GM12878 (cell line): Measurements from ENCODE around the gene PPP6R2. TPM values are rescaled to one million over a fixed set of nuclear protein-coding genes. Genes with fewer than 3 reads are reported as not detected.

Experiments
- ATAC-seq: fragments of 200-7000 bp; cut with Tn5 transposase; 3 replicates; pipeline ENCODE4 v1.9.1; 2020; ENCODE audit warnings: mild to moderate bottlenecking, moderate library complexity
- BruUV-seq: library from RNA; stranded (reverse); fragments of 400-500 nt; replicated peaks from 2 replicates; lab custom pipeline; 2021; lab: Mats Ljungman, UMichigan
- CTCF ChIA-PET: fragments of 300-600 bp; sonication (Branson Sonifier 250); formaldehyde crosslinking; extraction: SDS; loops from one replicate; lab custom pipeline; 2021; ENCODE audit warnings: inconsistent platforms; lab: Yijun Ruan, JAX
- POLR2A ChIA-PET: fragments of 350-600 bp; formaldehyde crosslinking; extraction: SDS; loops from one replicate; lab custom pipeline; 2021; ENCODE audit warnings: inconsistent platforms; lab: Charles Lee
- RAD21 ChIA-PET: fragments of 300-600 bp; sonication (Branson Sonifier 250); formaldehyde crosslinking; loops from one replicate; lab custom pipeline; 2023; ENCODE audit warnings: antibody characterized with exemption; ENCODE audit not compliant: unreplicated experiment; lab: Charles Lee
- SMC1A ChIA-PET: fragments of 300-600 bp; sonication (Branson Sonifier 250); formaldehyde crosslinking; loops from one replicate; lab custom pipeline; 2023; ENCODE audit not compliant: unreplicated experiment, uncharacterized antibody; lab: Charles Lee
- DNase-seq: peaks from one replicate; pipeline ENCODE4 v3.0.0-alpha.2; 2011; ENCODE audit warnings: low read depth, low spot score
- FAIRE-seq: peaks from 3 replicates; lab custom pipeline; 2011; peaks lifted over from hg19 to GRCh38; lab: Jason Lieb, UNC
- H2AFZ ChIP-seq: 2 replicates; pipeline ENCODE4 v1.6.0; 2011; ENCODE audit warnings: low read depth, low read length, control low read depth; ENCODE audit not compliant: control insufficient read depth
- H3K27ac ChIP-seq: 2 replicates; pipeline ENCODE4 v1.5.1; 2011; ENCODE audit warnings: control low read depth; ENCODE audit not compliant: control insufficient read depth, insufficient read depth
- H3K27me3 ChIP-seq, 2 experiments: replicated peaks in 1 of 2; 2 replicates each; pipeline versions ENCODE4 v1.6.0 to v1.6.1; 2011; ENCODE audit warnings: low read length in 1 of 2; ENCODE audit not compliant: control insufficient read depth in 2 of 2, insufficient read depth in 2 of 2
- H3K36me3 ChIP-seq, 2 experiments: 2 replicates each; pipeline ENCODE4 v1.5.1; 2011; ENCODE audit warnings: low read length in 1 of 2; ENCODE audit not compliant: control insufficient read depth in 2 of 2, insufficient read depth in 2 of 2
- H3K4me1 ChIP-seq: 2 replicates; pipeline ENCODE4 v1.6.1; 2011; ENCODE audit warnings: mild to moderate bottlenecking, low read length, moderate library complexity, mixed read lengths; ENCODE audit not compliant: control insufficient read depth, insufficient read depth
- H3K4me2 ChIP-seq: 2 replicates; pipeline ENCODE4 v1.6.0; 2011; ENCODE audit warnings: control low read depth; ENCODE audit not compliant: control insufficient read depth, insufficient read depth
- H3K4me3 ChIP-seq: fragments of 200-600 bp; sonication (generic); 2 replicates; pipeline ENCODE4 v1.5.1; 2016
- H3K79me2 ChIP-seq: 2 replicates; pipeline ENCODE4 v1.6.0; 2011; ENCODE audit warnings: low read length; ENCODE audit not compliant: control insufficient read depth, insufficient read depth
- H3K9ac ChIP-seq: 2 replicates; pipeline ENCODE4 v1.8.0; 2011; ENCODE audit warnings: low read length, control low read depth, mixed read lengths; ENCODE audit not compliant: control insufficient read depth, insufficient read depth
- H3K9me3 ChIP-seq: replicated peaks from 3 replicates; pipeline ENCODE4 v1.5.1; 2011; ENCODE audit warnings: mild to moderate bottlenecking, low read length; ENCODE audit not compliant: control insufficient read depth, insufficient read depth
- H4K20me1 ChIP-seq: 2 replicates; pipeline ENCODE4 v1.6.0; 2011; ENCODE audit not compliant: control insufficient read depth, insufficient read depth
- BRCA1 ChIP-seq: IDR thresholded peaks from 2 replicates; pipeline ENCODE4 v1.6.1; 2011; ENCODE audit warnings: low read depth, low read length, improper control_type of control experiment
- CHD4 ChIP-seq: fragments of 200-600 bp; sonication (generic); IDR thresholded peaks from 2 replicates; pipeline ENCODE4 v1.6.1; 2016; ENCODE audit warnings: mild to moderate bottlenecking
- EGR1 ChIP-seq, 2 experiments: IDR thresholded peaks; 1 replicate in 1 of 2; 2 replicates in 1 of 2; pipeline ENCODE4 v1.6.1; 2011 to 2012; ENCODE audit warnings: low read depth in 2 of 2, low read length in 2 of 2, borderline replicate concordance in 1 of 2, mild to moderate bottlenecking in 1 of 2, moderate library complexity in 1 of 2
- RB1 ChIP-seq: fragments of 450-650 bp; formaldehyde crosslinking; IDR thresholded peaks from 2 replicates; pipeline ENCODE4 v1.6.1; 2017; ENCODE audit warnings: mild to moderate bottlenecking, borderline replicate concordance
- RELA ChIP-seq: fragments of 450-650 bp; IDR thresholded peaks from 2 replicates; pipeline ENCODE4 v1.8.0; 2014; ENCODE audit warnings: borderline replicate concordance; ENCODE audit not compliant: partially characterized antibody
- TCF12 ChIP-seq: IDR thresholded peaks from 2 replicates; pipeline ENCODE4 v1.6.1; 2011; ENCODE audit warnings: low read depth, mild to moderate bottlenecking, low read length
- ZNF384 ChIP-seq: IDR thresholded peaks from 2 replicates; pipeline ENCODE4 v1.6.1; 2012; ENCODE audit warnings: low read depth, mild to moderate bottlenecking, low read length, improper control_type of control experiment, borderline replicate concordance
- WGBS: methylation state at CpG from one replicate; pipeline ENCODE4 v1.1.6; 2016; ENCODE audit warnings: low lambda C conversion rate; ENCODE audit not compliant: insufficient replicate concordance, insufficient coverage; ENCODE audit errors: missing lambda C conversion rate; 5-methylcytosine and 5-hydroxymethylcytosine counted together
- in situ Hi-C: fragments of 300-500 bp; cut with MboI; formaldehyde crosslinking; loops from 9 replicates; pipeline ENCODE4 v1.14.3; 2018; ENCODE audit warnings: mixed read lengths
- intact Hi-C: fragments of 100-400 bp; cut with micrococcal nuclease; formaldehyde crosslinking; loops from one replicate; pipeline ENCODE4 v1.14.2; 2022; ENCODE audit not compliant: unreplicated experiment
- polyA plus RNA-seq, 11 experiments: library from polyadenylated mRNA; depleted of rRNA in 4 of 11; unstranded in 6 of 11; stranded (reverse) in 5 of 11; fragments of >200 nt; fragmentation: Nextera tagmentation in 4 of 11; fragmentation: Illumina TruSeq in 1 of 11; extraction: Ambion mirVana in 4 of 11; extraction: Trizol in 1 of 11; gene quantifications; 1 replicate in 1 of 11; 2 replicates in 10 of 11; pipeline versions ENCODE4 v1.2.1 to v1.2.3, GENCODE V29; 2011 to 2016; ENCODE audit warnings: inconsistent platforms in 2 of 11, missing spikeins in 2 of 11, low read depth in 1 of 11
- total RNA-seq, 4 experiments: library from RNA; depleted of rRNA in 3 of 4; stranded (reverse); fragments of >200 nt in 3 of 4; fragmentation: Illumina TruSeq in 1 of 4; extraction: Trizol in 1 of 4; gene quantifications; 2 replicates each; pipeline versions ENCODE4 v1.2.1 to v1.2.3, GENCODE V29; 2013 to 2021
- TF ChIP-seq, protein P1 (sequence below): fragments of 150-350 bp; IDR thresholded peaks from 2 replicates; pipeline ENCODE4 v1.6.1; 2016; ENCODE audit warnings: low read depth, low read length

Gene PPP6R2
- total and polyA plus RNA-seq, 10 of the 15 experiments (the other 5 are each of a cell fraction or from before 2014, with no cell fraction given): 0.29 to 52.6 (median 25.4) TPM

GRCh38 chr22:50417411-50418210, 74.5 kb downstream of the PPP6R2 start:
- peaks cover 29 to 42% of the 10 kb centered on the region in 2 experiments for H3K36me3 ChIP-seq
- CTCF ChIA-PET: no interaction called here
- intact Hi-C loops: no loop called here

More at GRCh38 chr22:50417411-50418210, 74.5 kb downstream of the PPP6R2 start:
- H3K9me3 ChIP-seq: no peaks in the 10 kb centered on the region
- FAIRE-seq (no peak), ATAC-seq (no peak), DNase-seq (no peak)
- SMC1A ChIA-PET: interaction anchor here (0.6 kb wide), 1 partner anchor 274 kb away, joined by 3 read pairs; no protein-coding TSS in a partner anchor
- RAD21 ChIA-PET: no interaction called here
- no peak for TF ChIP-seq EGR1 (IDR thresholded peaks at IDR 0.05; ENCODE audit: borderline replicate concordance in 1 of 2, low read depth in 2 of 2, low read length in 2 of 2)
- TF ChIP-seq, protein P1, sequence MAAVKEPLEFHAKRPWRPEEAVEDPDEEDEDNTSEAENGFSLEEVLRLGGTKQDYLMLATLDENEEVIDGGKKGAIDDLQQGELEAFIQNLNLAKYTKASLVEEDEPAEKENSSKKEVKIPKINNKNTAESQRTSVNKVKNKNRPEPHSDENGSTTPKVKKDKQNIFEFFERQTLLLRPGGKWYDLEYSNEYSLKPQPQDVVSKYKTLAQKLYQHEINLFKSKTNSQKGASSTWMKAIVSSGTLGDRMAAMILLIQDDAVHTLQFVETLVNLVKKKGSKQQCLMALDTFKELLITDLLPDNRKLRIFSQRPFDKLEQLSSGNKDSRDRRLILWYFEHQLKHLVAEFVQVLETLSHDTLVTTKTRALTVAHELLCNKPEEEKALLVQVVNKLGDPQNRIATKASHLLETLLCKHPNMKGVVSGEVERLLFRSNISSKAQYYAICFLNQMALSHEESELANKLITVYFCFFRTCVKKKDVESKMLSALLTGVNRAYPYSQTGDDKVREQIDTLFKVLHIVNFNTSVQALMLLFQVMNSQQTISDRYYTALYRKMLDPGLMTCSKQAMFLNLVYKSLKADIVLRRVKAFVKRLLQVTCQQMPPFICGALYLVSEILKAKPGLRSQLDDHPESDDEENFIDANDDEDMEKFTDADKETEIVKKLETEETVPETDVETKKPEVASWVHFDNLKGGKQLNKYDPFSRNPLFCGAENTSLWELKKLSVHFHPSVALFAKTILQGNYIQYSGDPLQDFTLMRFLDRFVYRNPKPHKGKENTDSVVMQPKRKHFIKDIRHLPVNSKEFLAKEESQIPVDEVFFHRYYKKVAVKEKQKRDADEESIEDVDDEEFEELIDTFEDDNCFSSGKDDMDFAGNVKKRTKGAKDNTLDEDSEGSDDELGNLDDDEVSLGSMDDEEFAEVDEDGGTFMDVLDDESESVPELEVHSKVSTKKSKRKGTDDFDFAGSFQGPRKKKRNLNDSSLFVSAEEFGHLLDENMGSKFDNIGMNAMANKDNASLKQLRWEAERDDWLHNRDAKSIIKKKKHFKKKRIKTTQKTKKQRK: no peak
- no peak for TF ChIP-seq RELA
- TF ChIP-seq CHD4: no peak
- TF ChIP-seq TCF12: no peak
- no peak for TF ChIP-seq BRCA1
- TF ChIP-seq ZNF384: no peak
- no peak for TF ChIP-seq RB1
- no peaks in the 10 kb centered on the region for H4K20me1 ChIP-seq
- no peaks in the 10 kb centered on the region for H3K79me2 ChIP-seq
- H3K4me1 ChIP-seq: no peaks in the 10 kb centered on the region
- H3K27me3 ChIP-seq: no peaks in the 10 kb centered on the region
- H3K27ac ChIP-seq: no peak overlapping the region
- no peak overlapping the region for H2AFZ ChIP-seq
- no peak overlapping the region for H3K4me2 ChIP-seq
- in situ Hi-C loops: no loop called here
- H3K4me3 ChIP-seq: no peak overlapping the region
- POLR2A ChIA-PET: no interaction called here
- H3K9ac ChIP-seq: no peak overlapping the region
- 92% methylated on average over 13 of the region's 13 CpGs for WGBS
- no TSS peak for BruUV-seq
